IMR-90 (cell line): ENCODE results near the gene RGS9BP. TPM values are rescaled to one million over a fixed set of nuclear protein-coding genes. Genes with fewer than 3 reads are reported as not detected.
"Not testable (repeated sequence)": the region's sequence is repeated elsewhere in the genome, so short reads cannot be mapped to it uniquely, and the experiment has no call there.

Experiments used
- ATAC-seq: fragments of 200-7000 bp; cut with Tn5 transposase; 2 replicates; pipeline ENCODE4 v1.9.1; 2020; ENCODE audit warnings: low read depth, mild to moderate bottlenecking, moderate library complexity
- BruUV-seq: library from RNA; stranded (reverse); fragments of 400-500 nt; replicated peaks from 2 replicates; lab custom pipeline; 2021; lab: Mats Ljungman, UMichigan
- CTCF ChIA-PET: fragments of 300-600 bp; formaldehyde crosslinking; extraction: SDS; loops from one replicate; lab custom pipeline; 2021; ENCODE audit warnings: antibody characterized with exemption; lab: Yijun Ruan, JAX
- POLR2A ChIA-PET: fragments of 300-600 bp; sonication (Branson Sonifier 250); formaldehyde crosslinking; loops from one replicate; lab custom pipeline; 2022; ENCODE audit warnings: antibody characterized with exemption; ENCODE audit not compliant: unreplicated experiment; lab: Charles Lee
- DNase-seq: peaks from one replicate; pipeline ENCODE4 v3.0.0; 2013
- H2AFZ ChIP-seq: replicated peaks from 2 replicates; pipeline ENCODE3; 2013; ENCODE audit warnings: low read length, mild to moderate bottlenecking; ENCODE audit not compliant: poor library complexity
- H2AK5ac ChIP-seq: 2 replicates; pipeline ENCODE4 v1.6.1; 2013; ENCODE audit warnings: low read depth, low read length, inconsistent platforms
- H2AK9ac ChIP-seq: replicated peaks from 2 replicates; pipeline ENCODE3; 2013; ENCODE audit warnings: mild to moderate bottlenecking, low read depth, low read length, moderate library complexity; ENCODE audit not compliant: poor library complexity
- H2BK120ac ChIP-seq: 2 replicates; pipeline ENCODE4 v1.6.1; 2013; ENCODE audit warnings: low read depth, low read length, inconsistent platforms
- H2BK15ac ChIP-seq: 3 replicates; pipeline ENCODE4 v1.6.1; 2013; ENCODE audit warnings: low read depth, low read length, inconsistent platforms
- H2BK20ac ChIP-seq: 2 replicates; pipeline ENCODE4 v1.6.1; 2013; ENCODE audit warnings: low read depth, mild to moderate bottlenecking, inconsistent platforms, low read length, moderate library complexity
- H2BK5ac ChIP-seq: 2 replicates; pipeline ENCODE4 v1.6.1; 2013; ENCODE audit warnings: mild to moderate bottlenecking, low read depth, low read length, inconsistent platforms; ENCODE audit not compliant: poor library complexity, severe bottlenecking
- H3K14ac ChIP-seq: replicated peaks from 2 replicates; pipeline ENCODE4 v1.6.1; 2013; ENCODE audit warnings: low read depth, low read length, inconsistent platforms
- H3K18ac ChIP-seq: 2 replicates; pipeline ENCODE4 v1.6.1; 2013; ENCODE audit warnings: low read depth, low read length, control low read depth
- H3K23ac ChIP-seq: 2 replicates; pipeline ENCODE4 v1.6.1; 2013; ENCODE audit warnings: low read depth, low read length, inconsistent platforms
- H3K27ac ChIP-seq: 2 replicates; pipeline ENCODE4 v1.5.1; 2013; ENCODE audit warnings: mild to moderate bottlenecking, control low read depth, low read length; ENCODE audit not compliant: insufficient read depth
- H3K27me3 ChIP-seq: 2 replicates; pipeline ENCODE4 v1.6.1; 2013; ENCODE audit warnings: low read length; ENCODE audit not compliant: control insufficient read depth, insufficient read depth
- H3K36me3 ChIP-seq: 2 replicates; pipeline ENCODE4 v1.6.1; 2013; ENCODE audit warnings: low read length, mixed read lengths; ENCODE audit not compliant: control insufficient read depth, insufficient read depth
- H3K4ac ChIP-seq: 2 replicates; pipeline ENCODE4 v1.6.1; 2013; ENCODE audit warnings: low read depth, low read length, inconsistent platforms
- H3K4me1 ChIP-seq: 2 replicates; pipeline ENCODE4 v1.6.1; 2013; ENCODE audit warnings: low read length, mixed read lengths; ENCODE audit not compliant: control insufficient read depth, insufficient read depth
- H3K4me2 ChIP-seq: 2 replicates; pipeline ENCODE4 v1.6.1; 2013; ENCODE audit warnings: low read depth, mild to moderate bottlenecking, control low read depth, low read length, moderate library complexity
- H3K4me3 ChIP-seq: 2 replicates; pipeline ENCODE4 v1.5.1; 2013; ENCODE audit warnings: low read depth, mild to moderate bottlenecking, control low read depth, low read length, moderate library complexity; ENCODE audit not compliant: insufficient read depth
- H3K56ac ChIP-seq: 2 replicates; pipeline ENCODE4 v1.6.1; 2013; ENCODE audit warnings: low read length, inconsistent platforms; ENCODE audit not compliant: insufficient read depth; ENCODE audit errors: extremely low read depth
- H3K79me1 ChIP-seq, 2 experiments: 2 replicates each; pipeline ENCODE4 v1.6.1; 2013; ENCODE audit warnings: low read length in 2 of 2, inconsistent platforms in 1 of 2, low read depth in 1 of 2
- H3K9ac ChIP-seq: 2 replicates; pipeline ENCODE4 v1.6.1; 2013; ENCODE audit warnings: low read depth, low read length, control low read depth
- H3K9me1 ChIP-seq: 2 replicates; pipeline ENCODE4 v1.6.1; 2013; ENCODE audit warnings: low read length, inconsistent platforms; ENCODE audit not compliant: insufficient read depth
- H3K9me3 ChIP-seq: 2 replicates; pipeline ENCODE4 v1.6.1; 2013; ENCODE audit warnings: low read length; ENCODE audit not compliant: control insufficient read depth, insufficient read depth
- H4K20me1 ChIP-seq: 2 replicates; pipeline ENCODE4 v1.6.1; 2013; ENCODE audit warnings: low read length, inconsistent platforms; ENCODE audit not compliant: insufficient read depth
- H4K5ac ChIP-seq: 2 replicates; pipeline ENCODE4 v1.6.1; 2013; ENCODE audit warnings: mild to moderate bottlenecking, low read depth, low read length, control low read depth
- H4K8ac ChIP-seq, 2 experiments: 2 replicates each; pipeline ENCODE4 v1.6.1; 2013; ENCODE audit warnings: low read depth in 2 of 2, low read length in 2 of 2, control low read depth in 1 of 2, inconsistent platforms in 1 of 2
- H4K91ac ChIP-seq: 2 replicates; pipeline ENCODE4 v1.6.1; 2013; ENCODE audit warnings: low read depth, low read length, inconsistent platforms; ENCODE audit not compliant: insufficient read depth
- WGBS, 2 experiments: methylation state at CpG; one replicate each; pipeline versions ENCODE4 v1.1.5 to v1.1.7; 2013; ENCODE audit warnings: missing lambda C conversion rate in 2 of 2; ENCODE audit not compliant: insufficient read length in 1 of 2; ENCODE audit errors: extremely low coverage in 2 of 2; 5-methylcytosine and 5-hydroxymethylcytosine counted together
- dilution Hi-C: fragments of 300-500 bp; cut with HindIII; formaldehyde crosslinking; loops from one replicate; pipeline ENCODE4 v1.14.3; 2018; ENCODE audit warnings: low sequenced_read_pairs; ENCODE audit not compliant: unreplicated experiment
- in situ Hi-C: fragments of 300-500 bp; cut with MboI; formaldehyde crosslinking; loops from 3 replicates; pipeline ENCODE4 v1.14.3; 2019; ENCODE audit warnings: low sequenced_read_pairs, inconsistent platforms, mixed read lengths
- intact Hi-C: fragments of 100-400 bp; cut with micrococcal nuclease; formaldehyde crosslinking; loops from 2 replicates; pipeline ENCODE4 v1.10.0; 2022
- polyA plus RNA-seq, 3 experiments: library from polyadenylated mRNA; depleted of rRNA; stranded (reverse); fragments of >200 nt; gene quantifications; 2 replicates each; pipeline ENCODE4 v1.2.3, GENCODE V29; 2012; ENCODE audit warnings: low replicate concordance in 1 of 3
- total RNA-seq: library from RNA; depleted of rRNA; stranded (reverse); fragments of >200 nt; gene quantifications from 2 replicates; pipeline ENCODE4 v1.2.3, GENCODE V29; 2012

Gene RGS9BP
- total and polyA plus RNA-seq, 2 of the 4 experiments (the other 2 are of a cell fraction), result 0.03 to 0.18 TPM

GRCh38 chr19:32694851-32695250 lies 19.2 kb downstream of the RGS9BP start:
- intact Hi-C loops, result loop anchor here (5.0 kb wide), 1 partner anchor 277 kb away; the partner anchor contains the start of genes CEP89 and FAAP24
- POLR2A ChIA-PET, result not testable (repeated sequence)

GRCh38 chr19:32695506-32695905 lies 19.9 kb downstream of the RGS9BP start:
- CTCF ChIA-PET, H3K4me2 ChIP-seq, H3K4me1 ChIP-seq, H2BK20ac ChIP-seq, H3K18ac ChIP-seq, H2AFZ ChIP-seq, dilution Hi-C loops, H4K8ac ChIP-seq, H2AK5ac ChIP-seq, DNase-seq, POLR2A ChIA-PET, H2BK120ac ChIP-seq, H4K5ac ChIP-seq, in situ Hi-C loops, H3K9me3 ChIP-seq, H2AK9ac ChIP-seq, H3K23ac ChIP-seq, H3K27me3 ChIP-seq, H4K91ac ChIP-seq, H3K56ac ChIP-seq, H3K4ac ChIP-seq, H3K14ac ChIP-seq, intact Hi-C loops, H4K20me1 ChIP-seq, ATAC-seq, H3K4me3 ChIP-seq, H3K9ac ChIP-seq, H3K27ac ChIP-seq, H2BK5ac ChIP-seq, H3K9me1 ChIP-seq, H2BK15ac ChIP-seq, BruUV-seq: not testable (repeated sequence)
- Histone ChIP-seq H3K79me1 (peaks cover 10 to 38% of the 10 kb centered on the region in 2 experiments), H3K36me3 (peaks cover 13% of the 10 kb centered on the region)
- no CpG with 5 or more reads among the region's 6 CpGs for WGBS, 2 experiments

More at GRCh38 chr19:32694851-32695250, 19.2 kb downstream of the RGS9BP start:
- CTCF ChIA-PET, H3K9me1 ChIP-seq, H3K18ac ChIP-seq, H2BK20ac ChIP-seq, H3K56ac ChIP-seq, H3K4me1 ChIP-seq, H2AK9ac ChIP-seq, H3K27me3 ChIP-seq, H4K5ac ChIP-seq, H2AK5ac ChIP-seq, H4K91ac ChIP-seq, H4K8ac ChIP-seq, H4K20me1 ChIP-seq, H3K14ac ChIP-seq, ATAC-seq, H3K4me3 ChIP-seq, H2BK120ac ChIP-seq, H3K9ac ChIP-seq, DNase-seq, in situ Hi-C loops, H3K23ac ChIP-seq, H3K27ac ChIP-seq, H2AFZ ChIP-seq, H3K4ac ChIP-seq, H2BK15ac ChIP-seq, dilution Hi-C loops, H3K4me2 ChIP-seq, BruUV-seq, H3K9me3 ChIP-seq, H2BK5ac ChIP-seq: not testable (repeated sequence)
- H3K79me1 ChIP-seq, result peaks cover 10 to 37% of the 10 kb centered on the region in 2 experiments
- peaks cover 13% of the 10 kb centered on the region for H3K36me3 ChIP-seq
- no CpG with 5 or more reads among the region's 2 CpGs for WGBS, 2 experiments
